GM19328 (cell line): ENCODE results near the gene DPP10.

Experiments used
- ATAC-seq: cut with Tn5 transposase; IDR thresholded peaks from one replicate; pipeline ENCODE4 v1.9.1; 2021; ENCODE audit warnings: mild to moderate bottlenecking, moderate library complexity; ENCODE audit not compliant: unreplicated experiment

The DPP10 gene

DNA sequence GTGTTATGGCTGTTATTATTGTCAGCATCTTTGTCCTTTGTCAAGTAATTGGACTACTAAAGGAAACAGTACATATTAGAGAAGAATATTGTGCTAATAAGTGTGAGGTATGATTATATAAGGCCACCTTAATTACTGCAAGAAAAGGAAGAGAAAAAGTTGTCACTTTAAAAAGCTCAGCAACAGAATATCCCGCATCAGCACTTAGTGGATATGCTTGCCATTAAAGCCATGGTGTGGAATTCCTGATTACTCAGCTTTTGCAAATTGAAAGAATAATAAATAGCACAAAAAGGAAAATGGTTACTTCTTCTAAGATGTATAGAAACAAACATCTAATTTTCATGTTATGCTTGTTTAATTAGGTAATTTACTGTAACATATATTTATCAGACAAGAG, 347.5 kb downstream of the DPP10 start:
- ATAC-seq, result no peak

- no peak for ATAC-seq
Measured at GRCh38 chr2:114797540-114797939, 355.1 kb downstream of the DPP10 start.

DNA sequence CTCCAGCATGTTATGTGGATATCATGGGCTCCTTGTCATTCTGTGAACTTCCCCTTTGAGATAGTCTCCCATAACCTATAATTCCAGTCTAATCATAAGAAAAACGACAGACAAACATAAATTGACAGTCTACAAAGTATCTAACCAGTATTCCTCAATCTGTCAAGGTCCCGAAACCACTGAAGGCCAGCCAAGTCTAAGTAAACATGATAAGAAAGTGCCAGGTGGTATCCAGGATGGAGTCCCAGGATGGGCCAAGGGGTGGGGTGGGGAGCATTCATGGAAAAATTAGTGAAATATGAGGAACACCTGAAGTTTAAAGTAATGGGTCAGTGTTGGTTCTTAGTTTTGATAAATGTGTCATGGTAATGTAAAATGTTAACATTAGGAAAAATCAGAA, 355.5 kb downstream of the DPP10 start:
- no peak for ATAC-seq

GRCh38 chr2:114800371-114800770, 357.9 kb downstream of the DPP10 start:
- ATAC-seq, result no peak

DNA sequence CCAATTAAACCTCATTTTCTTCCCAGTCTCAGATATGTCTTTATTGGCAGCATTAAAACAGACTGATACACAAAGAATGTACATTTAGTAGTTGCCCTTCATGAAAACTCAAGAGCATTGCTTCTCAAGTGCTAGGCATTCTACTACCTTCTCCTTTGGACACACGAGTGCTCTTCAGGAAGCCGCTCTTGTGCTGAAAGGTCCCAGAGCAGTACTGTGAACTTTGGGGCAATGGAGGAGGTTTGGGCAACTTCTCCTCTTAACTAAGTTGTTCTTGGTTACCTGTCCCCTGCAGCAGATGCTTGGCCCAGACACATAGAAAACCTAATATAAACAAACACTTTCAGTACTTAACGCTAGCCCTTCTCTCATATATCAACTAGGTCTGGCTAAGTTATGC, 362.8 kb downstream of the DPP10 start:
- no peak for ATAC-seq

DNA sequence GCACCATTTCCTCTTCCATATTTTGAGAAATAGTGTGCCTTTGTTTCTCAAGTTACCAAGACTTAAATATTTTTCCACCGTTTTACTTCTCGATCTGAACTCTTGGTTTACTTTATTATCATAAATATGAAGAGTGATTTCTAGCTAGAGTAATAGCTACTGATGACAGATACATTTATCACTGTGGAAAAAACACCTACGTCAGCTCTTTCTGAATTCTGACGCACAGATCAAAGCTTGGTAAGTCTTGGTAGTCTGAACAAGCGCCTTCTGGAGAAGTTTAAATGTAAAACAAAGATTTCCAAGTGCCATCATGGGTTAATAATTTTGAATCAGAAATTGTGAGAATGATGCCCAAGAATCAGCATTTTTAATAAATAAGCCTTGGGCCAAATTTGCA, 367.7 kb downstream of the DPP10 start:
- ATAC-seq, result no peak

GRCh38 chr2:114812261-114812660, 369.8 kb downstream of the DPP10 start:
- ATAC-seq, result no peak

GRCh38 chr2:114814355-114814754, 371.9 kb downstream of the DPP10 start:
- ATAC-seq, result no peak

- ATAC-seq, result no peak
Measured at GRCh38 chr2:114821055-114821454, 378.6 kb downstream of the DPP10 start.

DNA sequence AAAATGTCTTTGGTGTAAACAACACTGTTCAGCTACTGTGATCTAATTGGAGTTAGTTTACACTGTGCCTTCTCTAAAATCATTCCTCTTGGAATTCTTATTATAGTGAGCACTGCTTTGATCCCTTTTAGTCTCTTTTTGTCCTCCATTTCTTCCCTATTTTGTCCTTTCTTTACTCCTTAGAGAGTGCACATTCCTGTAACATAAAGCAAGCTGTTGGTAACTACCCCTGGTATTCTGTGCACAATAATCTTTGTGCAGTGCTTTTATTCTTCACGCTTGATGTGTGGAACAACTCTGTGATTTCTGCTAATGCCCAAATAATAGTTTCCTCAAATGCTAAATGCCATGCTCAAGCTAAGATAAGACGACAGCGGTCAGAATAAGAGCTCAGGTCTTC, 401.5 kb downstream of the DPP10 start:
- ATAC-seq, result no peak

- no peak for ATAC-seq
Measured at GRCh38 chr2:114857196-114857595, 414.8 kb downstream of the DPP10 start.

DNA sequence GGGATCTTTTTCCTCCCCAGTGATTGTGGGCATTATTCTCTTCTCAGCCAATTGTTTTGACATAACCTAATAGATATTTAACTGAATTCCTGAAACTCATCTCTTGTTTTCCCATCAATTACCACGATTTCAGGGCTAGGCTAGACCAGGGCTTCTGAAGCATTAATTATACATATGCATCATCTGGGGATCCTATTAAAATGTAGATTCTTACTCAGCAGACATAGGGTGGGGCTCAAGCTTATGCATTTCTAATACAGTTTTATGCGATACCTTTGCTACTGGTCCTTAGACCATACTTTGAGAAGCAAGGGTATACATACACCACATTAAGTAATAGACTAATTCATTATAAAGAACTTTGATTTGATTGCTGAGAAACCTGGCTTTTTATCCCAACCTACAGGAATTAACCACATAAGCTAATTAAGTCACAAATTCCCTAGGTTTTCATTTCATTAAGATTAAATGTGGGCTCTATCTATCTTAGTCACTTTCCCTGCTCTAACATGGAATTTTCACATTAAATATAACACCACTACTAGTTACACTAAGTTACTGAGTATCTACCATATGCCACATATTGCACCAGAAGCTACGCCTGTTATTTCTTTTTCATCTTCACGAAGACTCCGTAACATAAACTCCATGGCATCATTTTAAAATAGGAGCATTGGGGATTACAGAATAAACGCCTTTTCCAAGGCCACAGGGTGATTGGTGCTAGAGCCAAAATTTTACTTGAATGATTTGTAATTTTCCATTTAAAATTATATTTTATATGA, 417.5 kb downstream of the DPP10 start:
- ATAC-seq, result no peak

DNA sequence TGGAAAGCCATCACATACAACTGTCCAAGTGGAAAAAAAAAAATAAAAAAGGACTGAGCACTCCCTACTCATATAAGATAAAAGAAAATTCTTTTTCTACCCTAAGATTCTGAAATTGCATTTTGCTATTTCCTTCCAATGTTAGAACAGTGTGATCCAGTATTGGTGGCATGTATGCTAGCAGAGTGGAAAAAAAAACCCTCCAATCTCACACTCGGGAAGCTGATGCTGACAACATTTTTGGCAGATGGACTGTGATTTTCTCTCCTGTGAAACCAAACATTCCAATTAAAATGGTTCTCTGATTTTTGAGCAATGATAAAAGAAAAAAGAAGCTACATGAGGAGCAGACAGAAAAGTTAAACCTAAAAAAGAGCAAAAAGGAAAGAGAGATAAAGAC, 419.8 kb downstream of the DPP10 start:
- ATAC-seq, result no peak

GRCh38 chr2:114864901-114865300, 422.5 kb downstream of the DPP10 start:
- ATAC-seq, result no peak

DNA sequence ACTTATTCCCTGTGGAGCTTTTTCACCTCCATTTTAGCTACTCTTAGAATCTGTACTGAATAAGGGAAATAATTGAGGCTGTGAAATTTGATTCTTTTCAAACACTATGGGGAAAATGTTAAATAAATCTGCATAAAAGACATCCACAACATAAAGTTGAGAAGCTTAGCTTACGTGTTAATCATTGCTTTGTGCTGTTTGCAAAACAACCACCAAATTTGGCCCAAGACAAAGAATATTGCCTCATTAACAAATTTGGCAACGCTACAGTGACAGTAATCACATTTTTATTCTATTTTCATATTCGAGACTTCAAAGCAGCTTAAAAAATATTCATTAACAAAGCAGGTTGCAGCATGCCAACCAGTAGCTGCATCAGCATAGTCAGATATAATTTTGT, 437.6 kb downstream of the DPP10 start:
- no peak for ATAC-seq

DNA sequence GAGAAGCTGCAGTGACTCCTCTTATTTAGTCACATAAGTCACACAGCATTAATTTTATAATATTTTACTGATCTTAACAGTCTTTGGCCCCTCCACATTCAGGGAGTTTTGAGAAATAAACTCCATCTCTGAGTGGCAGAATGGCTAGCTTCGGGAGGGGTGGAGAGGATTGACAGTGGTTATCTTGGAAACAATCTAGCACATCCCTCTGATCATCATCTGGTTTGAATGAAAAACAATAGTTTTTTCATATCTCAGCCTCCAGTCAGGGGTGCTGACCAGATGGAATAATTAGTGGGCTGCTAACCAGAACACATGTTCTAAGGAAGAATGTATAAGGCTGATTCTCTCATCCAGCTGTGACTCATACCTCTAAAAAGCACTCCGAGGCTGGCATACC, 477.5 kb downstream of the DPP10 start:
- no peak for ATAC-seq

- no peak for ATAC-seq
Measured at GRCh38 chr2:114922076-114922475, 479.6 kb downstream of the DPP10 start.

DNA sequence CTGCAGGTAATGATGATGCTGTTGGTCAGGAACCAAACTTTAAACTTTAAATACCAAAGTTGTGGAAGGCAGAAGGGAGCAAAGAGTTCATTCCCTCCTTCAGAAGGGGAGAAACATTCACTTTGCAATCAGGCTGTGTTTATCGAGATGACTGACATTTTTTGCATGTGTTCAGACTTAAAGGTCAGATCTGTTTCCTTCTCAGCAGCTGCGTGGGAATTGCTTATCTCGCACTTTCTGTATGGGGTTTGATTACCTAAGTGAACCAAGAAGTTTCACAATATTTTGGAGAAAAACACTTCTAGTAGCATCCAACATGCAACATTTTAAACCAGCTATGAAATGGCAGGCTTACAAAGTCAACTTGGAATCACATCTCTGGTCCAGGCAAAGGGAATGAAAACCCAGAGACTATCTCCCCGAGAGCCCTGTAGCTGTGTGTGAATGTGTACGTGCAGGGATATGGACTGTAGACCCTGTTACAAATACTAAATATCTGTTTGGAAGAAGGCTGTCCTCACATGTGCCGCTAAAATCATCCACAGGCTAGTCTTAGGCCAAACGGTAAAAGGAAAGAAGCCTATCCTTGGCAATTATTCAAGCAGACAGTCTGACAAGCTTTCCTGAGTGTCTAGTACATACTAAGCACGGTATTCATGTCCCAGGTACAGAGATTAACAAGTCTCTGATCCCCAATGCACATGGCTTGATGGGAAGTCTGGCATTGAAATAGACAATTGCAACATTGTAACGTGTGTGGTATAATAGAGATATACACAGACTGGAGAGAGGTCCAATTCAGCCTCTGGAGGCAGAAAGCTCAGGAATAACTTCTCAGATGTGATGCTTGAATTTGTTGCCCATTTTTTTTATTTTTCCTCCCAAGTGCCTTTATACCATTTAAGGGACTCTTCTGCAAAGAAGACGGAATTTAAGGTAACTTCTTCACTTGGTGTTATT, 483.1 kb downstream of the DPP10 start:
- ATAC-seq, result no peak

DNA sequence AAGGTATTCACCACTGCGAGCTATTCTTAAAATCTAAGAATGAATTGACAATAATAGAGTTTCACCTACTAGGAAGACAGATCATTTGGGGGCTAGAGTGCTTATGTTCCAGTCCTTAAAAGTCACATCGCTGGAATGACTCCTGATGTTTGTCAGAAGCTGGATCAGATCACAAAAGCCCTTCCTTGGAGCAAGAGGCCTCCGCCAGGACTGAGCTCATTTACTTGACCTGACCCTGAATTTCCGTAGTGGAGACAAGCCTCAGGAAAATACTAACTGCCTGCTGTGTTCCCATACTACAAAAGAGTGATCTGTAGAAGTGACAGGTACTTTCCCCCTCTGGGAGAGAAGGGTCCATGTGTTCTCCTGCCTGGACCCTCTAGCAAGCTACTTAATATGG, 483.9 kb downstream of the DPP10 start:
- ATAC-seq, result no peak

DNA sequence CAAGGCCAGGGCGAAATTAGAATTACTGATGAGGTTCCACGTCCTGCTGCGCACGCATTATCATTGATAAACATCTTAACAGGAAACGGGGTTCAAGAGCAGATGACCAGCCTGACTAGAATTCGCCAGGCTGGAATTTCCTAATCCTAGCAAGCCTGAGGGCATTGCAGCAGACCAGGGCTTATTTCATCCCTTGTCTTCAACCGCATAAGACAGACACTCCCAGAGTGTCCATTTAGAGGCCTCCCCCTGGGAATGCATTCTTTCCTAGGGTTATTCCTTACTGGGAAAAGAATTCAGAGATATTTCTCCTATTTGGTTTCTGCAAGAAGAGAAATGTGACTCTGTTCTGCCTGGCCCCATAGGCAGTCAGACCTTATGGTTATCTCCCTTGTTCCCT, 486.8 kb downstream of the DPP10 start:
- ATAC-seq, result no peak

DNA sequence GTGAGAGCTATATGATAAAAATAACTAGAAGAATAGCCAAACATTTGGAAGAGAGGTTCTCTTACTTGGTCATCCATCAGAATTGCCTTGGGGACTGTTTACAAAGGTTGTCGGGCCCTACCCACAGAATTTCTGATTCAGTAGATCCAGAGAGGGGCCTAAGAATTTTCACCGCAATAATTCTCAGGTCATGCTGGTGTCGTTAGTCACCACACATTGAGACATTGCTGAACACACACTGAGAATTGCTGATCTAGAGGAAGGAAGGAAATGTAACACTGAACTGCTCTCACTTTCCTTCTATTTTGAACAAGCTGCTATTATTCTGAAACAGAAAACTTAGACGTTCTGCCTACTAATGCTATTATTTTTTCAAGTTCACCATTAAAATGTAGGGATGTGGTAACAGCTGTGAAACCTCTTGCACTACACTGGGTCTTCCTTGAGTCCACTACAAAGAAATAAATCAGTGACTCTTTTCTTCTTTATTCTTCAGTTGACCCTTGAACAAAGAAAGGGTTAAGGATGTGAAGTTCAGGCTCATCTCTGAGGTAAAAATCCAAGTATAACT, 491.3 kb downstream of the DPP10 start:
- ATAC-seq, result no peak

- no peak for ATAC-seq
Measured at GRCh38 chr2:114935031-114935430, 492.6 kb downstream of the DPP10 start.
